ENCODE results near the gene TNFRSF14.

Gene TNFRSF14

DNA sequence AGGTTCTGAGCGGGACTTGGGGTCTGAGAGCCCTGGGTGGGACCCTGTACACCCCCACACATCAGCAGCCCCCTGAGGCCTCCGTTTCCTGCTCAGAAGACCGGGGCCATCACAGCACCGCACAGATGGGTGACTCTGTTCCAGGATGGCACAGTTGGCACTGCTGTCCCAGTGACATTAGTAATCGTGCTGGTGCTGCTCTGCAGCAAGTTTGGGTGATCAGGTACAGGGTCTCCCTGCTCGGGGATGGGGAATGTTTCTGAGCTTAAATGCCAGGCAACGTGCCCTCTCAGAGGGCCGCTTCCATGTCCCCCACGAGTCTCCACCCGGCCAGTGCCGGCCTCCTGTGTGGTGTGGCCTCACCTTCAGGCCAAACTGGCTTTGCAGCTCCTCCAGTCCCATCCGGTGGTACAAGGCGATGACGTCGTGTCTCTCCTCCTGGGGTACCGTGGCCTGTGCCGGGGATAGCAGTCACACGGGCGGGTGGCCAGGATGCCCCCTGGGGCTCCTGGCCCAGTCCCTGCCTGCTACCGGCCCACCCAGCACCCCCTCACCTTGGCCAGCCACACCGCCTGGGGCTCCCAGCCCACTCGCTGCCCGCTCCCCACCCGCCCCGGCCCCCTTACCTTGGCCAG, 47.5 kb downstream of the TNFRSF14 start:
- H3K27ac ChIP-seq (ENCODE audit: low read depth, low read length), result no peak overlapping the region
- H3K27me3 ChIP-seq (ENCODE audit: control insufficient read depth, insufficient read depth, low read length), result no peaks in the 10 kb centered on the region

GRCh38 chr1:2604156-2604843, 48.1 kb downstream of the TNFRSF14 start:
- no peak overlapping the region for H3K4me3 ChIP-seq (ENCODE audit: low read length)
- no peaks in the 10 kb centered on the region for H3K4me1 ChIP-seq (ENCODE audit: control insufficient read depth, insufficient read depth, low read length)
- no peak overlapping the region for H3K9ac ChIP-seq (ENCODE audit: low read length)
- no peaks in the 10 kb centered on the region for H3K27me3 ChIP-seq (ENCODE audit: control insufficient read depth, insufficient read depth, low read length)
- no peak overlapping the region for H3K27ac ChIP-seq (ENCODE audit: low read depth, low read length)
- no peaks in the 10 kb centered on the region for H3K36me3 ChIP-seq (ENCODE audit: control insufficient read depth, insufficient read depth, low read length)

More for the DNA sequence above, 47.5 kb downstream of the TNFRSF14 start:
- Histone ChIP-seq H3K9ac (ENCODE audit: low read length) (no peak overlapping the region), H3K4me3 (ENCODE audit: low read length) (no peak overlapping the region), H3K36me3 (ENCODE audit: control insufficient read depth, insufficient read depth, low read length) (no peaks in the 10 kb centered on the region), H3K4me1 (ENCODE audit: control insufficient read depth, insufficient read depth, low read length) (no peaks in the 10 kb centered on the region)

DNA sequence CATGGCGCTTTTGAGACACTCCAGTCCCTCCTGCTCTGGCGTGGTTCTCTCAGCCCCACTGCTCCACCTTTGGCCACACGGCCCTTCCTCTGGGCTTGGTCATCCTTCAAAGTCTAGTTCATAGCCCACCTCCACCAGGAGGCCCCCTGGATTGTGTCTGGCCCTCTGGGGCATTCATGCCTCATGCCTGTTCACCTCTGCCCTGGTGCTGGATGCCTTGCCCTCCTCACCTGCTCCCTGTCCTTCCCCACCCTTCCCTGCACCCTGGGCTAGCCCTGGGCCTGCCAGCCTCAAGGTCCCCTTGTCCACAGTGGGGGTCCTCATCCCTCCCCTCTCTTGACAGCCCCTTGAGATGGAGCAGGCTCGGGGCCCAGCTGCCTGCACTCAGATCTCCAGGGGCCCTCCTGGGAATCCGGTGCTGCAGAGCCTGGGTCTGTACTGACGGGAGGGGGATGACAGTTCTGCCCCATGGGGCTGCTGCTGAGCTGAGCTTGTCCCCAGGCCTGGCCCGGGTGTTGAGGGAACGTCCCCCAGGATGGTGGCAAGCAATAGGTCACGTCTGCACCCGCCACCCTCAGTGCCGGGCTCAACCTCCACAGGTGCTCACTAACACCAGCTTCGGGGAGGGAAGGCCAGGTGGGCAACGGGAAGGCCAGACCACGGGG, 48.8 kb downstream of the TNFRSF14 start:
- no peak overlapping the region for H3K9ac ChIP-seq (ENCODE audit: low read length)
- H3K27me3 ChIP-seq (ENCODE audit: control insufficient read depth, insufficient read depth, low read length), result no peaks in the 10 kb centered on the region
- H3K27ac ChIP-seq (ENCODE audit: low read depth, low read length), result no peak overlapping the region
- H3K4me1 ChIP-seq (ENCODE audit: control insufficient read depth, insufficient read depth, low read length), result no peaks in the 10 kb centered on the region
- no peak overlapping the region for H3K4me3 ChIP-seq (ENCODE audit: low read length)
- H3K36me3 ChIP-seq (ENCODE audit: control insufficient read depth, insufficient read depth, low read length), result no peaks in the 10 kb centered on the region

DNA sequence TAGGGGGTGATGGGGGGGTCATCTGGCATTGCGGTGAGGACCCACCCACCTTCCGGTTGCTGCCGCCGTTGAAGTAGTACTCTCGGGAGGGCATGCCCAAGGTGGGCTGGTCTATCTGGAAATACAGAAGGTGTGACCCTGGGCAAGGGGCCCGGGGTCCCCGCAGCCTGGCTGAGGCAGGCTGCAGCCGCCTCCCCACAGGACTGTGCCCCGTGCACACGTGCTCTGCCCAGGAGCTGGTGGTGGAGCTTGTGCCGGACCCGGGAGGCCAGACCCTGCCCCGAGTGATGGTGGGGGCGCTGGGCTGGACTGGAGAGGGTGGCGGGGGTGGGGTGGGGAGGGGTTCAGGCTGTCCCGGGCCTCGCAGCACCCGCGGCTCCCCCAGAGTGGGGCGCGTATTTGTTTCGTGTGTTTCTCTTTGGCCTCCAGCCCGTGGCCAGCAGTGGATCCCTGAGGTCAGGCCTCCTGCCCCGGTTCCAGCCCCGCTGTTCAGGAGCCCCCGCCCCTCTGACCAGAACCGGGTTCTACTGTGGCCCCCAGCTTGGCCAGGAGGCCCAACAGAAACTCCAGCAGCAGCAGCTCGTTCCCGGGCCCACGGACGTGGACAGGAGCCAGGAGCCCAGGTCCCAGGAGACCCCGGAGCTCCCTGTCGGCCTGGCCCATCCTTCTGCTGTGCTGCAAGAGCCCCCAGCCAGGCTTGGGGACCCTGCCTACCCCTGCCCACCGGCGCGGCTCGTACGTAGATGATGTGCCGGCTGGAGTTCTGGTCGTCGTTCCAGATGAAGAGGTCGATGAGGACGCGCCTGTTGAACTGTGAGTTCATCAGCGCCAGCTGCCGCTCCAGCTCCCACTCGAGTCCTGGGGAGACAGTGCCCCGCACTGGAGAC, 49.6 kb downstream of the TNFRSF14 start:
- no peak overlapping the region for H3K27ac ChIP-seq (ENCODE audit: low read depth, low read length)
- no peaks in the 10 kb centered on the region for H3K27me3 ChIP-seq (ENCODE audit: control insufficient read depth, insufficient read depth, low read length)
- no peak overlapping the region for H3K9ac ChIP-seq (ENCODE audit: low read length)
- no peak overlapping the region for H3K4me3 ChIP-seq (ENCODE audit: low read length)
- no peaks in the 10 kb centered on the region for H3K4me1 ChIP-seq (ENCODE audit: control insufficient read depth, insufficient read depth, low read length)
- H3K36me3 ChIP-seq (ENCODE audit: control insufficient read depth, insufficient read depth, low read length), result no peaks in the 10 kb centered on the region

DNA sequence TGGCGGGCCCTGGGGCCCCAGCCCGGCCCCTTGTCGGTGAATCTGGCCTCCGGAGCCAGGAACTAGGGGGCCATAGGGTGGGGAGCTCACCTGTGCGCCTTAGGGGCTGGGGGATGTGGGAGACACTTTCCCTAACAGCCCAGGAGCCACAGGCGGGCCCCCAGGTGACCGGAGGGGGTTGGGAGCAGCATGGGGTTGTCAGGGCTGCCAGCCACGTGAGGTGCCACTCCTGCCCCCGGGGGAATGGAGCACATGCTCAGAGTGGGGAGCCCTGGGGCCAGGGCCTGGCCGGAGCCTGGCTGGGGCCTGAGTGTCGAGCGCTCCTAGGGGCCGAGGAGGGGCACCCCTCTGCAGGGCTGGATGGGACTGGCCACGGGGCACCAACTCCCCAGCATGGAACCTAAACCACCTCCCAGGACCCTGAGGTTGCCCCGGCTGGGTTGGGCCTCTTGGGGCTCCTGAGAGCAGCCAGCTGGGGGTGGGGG, 50.3 kb downstream of the TNFRSF14 start:
- H3K27me3 ChIP-seq (ENCODE audit: control insufficient read depth, insufficient read depth, low read length), result peaks cover under 1% of the 10 kb centered on the region
- no peak overlapping the region for H3K27ac ChIP-seq (ENCODE audit: low read depth, low read length)
- no peaks in the 10 kb centered on the region for H3K36me3 ChIP-seq (ENCODE audit: control insufficient read depth, insufficient read depth, low read length)
- H3K4me3 ChIP-seq (ENCODE audit: low read length), result no peak overlapping the region
- H3K4me1 ChIP-seq (ENCODE audit: control insufficient read depth, insufficient read depth, low read length), result no peaks in the 10 kb centered on the region
- H3K9ac ChIP-seq (ENCODE audit: low read length), result no peak overlapping the region

DNA sequence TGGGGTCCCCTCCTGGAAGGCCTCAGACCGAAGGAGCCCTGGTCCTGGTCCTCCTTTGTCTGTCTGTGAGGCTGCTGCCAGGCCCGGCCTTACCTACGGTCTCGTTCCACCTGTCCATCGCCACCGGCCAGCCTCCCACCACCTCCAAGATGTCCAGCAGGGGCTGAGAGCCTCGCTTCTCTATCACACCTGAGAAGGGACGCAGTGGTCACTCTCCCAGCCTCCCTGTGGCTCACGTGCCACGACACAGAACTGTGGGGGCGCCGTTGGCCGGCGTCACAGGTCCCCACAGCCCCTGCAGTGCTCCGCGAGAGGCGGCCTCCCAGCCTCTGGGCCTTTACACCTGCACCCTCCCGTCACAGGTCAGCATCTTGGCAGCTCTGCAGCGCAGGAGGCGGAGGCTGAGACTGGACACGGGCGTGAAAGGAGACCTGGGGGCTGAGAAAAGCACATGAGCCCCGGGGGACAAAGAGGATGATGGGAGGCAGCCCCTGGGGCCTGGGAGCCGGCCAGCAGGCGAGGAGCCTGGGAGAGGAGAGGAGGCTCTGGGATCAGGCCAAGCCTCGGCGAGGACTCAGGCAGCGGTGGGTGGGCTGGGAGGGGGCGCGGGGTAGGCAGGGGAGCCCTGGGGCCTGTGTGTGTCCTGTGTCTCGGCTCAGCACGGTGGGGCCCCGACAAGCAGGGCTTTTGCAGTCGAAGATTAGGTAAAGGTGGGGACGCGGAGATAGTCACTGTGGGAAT, 50.9 kb downstream of the TNFRSF14 start:
- no peak overlapping the region for H3K4me3 ChIP-seq (ENCODE audit: low read length)
- no peaks in the 10 kb centered on the region for H3K36me3 ChIP-seq (ENCODE audit: control insufficient read depth, insufficient read depth, low read length)
- no peak overlapping the region for H3K27ac ChIP-seq (ENCODE audit: low read depth, low read length)
- no peaks in the 10 kb centered on the region for H3K4me1 ChIP-seq (ENCODE audit: control insufficient read depth, insufficient read depth, low read length)
- H3K27me3 ChIP-seq (ENCODE audit: control insufficient read depth, insufficient read depth, low read length), result peaks cover 5% of the 10 kb centered on the region
- no peak overlapping the region for H3K9ac ChIP-seq (ENCODE audit: low read length)

DNA sequence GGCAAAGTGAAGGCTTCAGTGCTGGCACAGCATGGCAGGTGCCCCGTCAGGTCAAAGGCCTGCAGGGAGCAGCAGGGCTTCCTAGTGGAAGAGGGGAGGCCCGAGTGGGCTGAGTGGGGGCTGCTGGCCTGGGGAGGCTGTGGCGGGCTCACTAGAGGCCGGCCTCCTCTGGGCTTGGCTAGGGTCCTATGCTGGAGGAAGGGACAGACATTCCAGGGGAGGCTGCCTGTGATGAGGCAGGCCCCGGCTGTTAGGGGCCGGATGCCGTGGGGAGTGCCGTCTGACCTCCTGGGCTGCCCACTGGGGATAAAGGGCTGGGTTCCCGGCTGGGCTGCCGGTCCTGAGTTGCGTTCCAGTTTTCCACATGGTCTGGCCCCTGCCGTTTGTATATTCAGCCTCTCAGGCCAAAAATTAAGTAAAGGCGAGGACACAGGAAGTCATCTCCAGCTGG, 51.5 kb downstream of the TNFRSF14 start:
- Histone ChIP-seq H3K4me3 (ENCODE audit: low read length) (no peak overlapping the region), H3K36me3 (ENCODE audit: control insufficient read depth, insufficient read depth, low read length) (no peaks in the 10 kb centered on the region), H3K4me1 (ENCODE audit: control insufficient read depth, insufficient read depth, low read length) (no peaks in the 10 kb centered on the region), H3K9ac (ENCODE audit: low read length) (no peak overlapping the region), H3K27ac (ENCODE audit: low read depth, low read length) (no peak overlapping the region), H3K27me3 (ENCODE audit: control insufficient read depth, insufficient read depth, low read length) (peaks cover 6% of the 10 kb centered on the region)

- H3K4me1 ChIP-seq (ENCODE audit: control insufficient read depth, insufficient read depth, low read length), result no peaks in the 10 kb centered on the region
- H3K27ac ChIP-seq (ENCODE audit: low read depth, low read length), result no peak overlapping the region
- H3K36me3 ChIP-seq (ENCODE audit: control insufficient read depth, insufficient read depth, low read length), result no peaks in the 10 kb centered on the region
- no peak overlapping the region for H3K4me3 ChIP-seq (ENCODE audit: low read length)
- H3K9ac ChIP-seq (ENCODE audit: low read length), result no peak overlapping the region
- peaks cover 6% of the 10 kb centered on the region for H3K27me3 ChIP-seq (ENCODE audit: control insufficient read depth, insufficient read depth, low read length)
Observed at GRCh38 chr1:2609319-2610035, 53.3 kb downstream of the TNFRSF14 start.

GRCh38 chr1:2610036-2610959, 54.1 kb downstream of the TNFRSF14 start:
- Histone ChIP-seq H3K4me3 (ENCODE audit: low read length) (no peak overlapping the region), H3K4me1 (ENCODE audit: control insufficient read depth, insufficient read depth, low read length) (no peaks in the 10 kb centered on the region), H3K9ac (ENCODE audit: low read length) (no peak overlapping the region), H3K36me3 (ENCODE audit: control insufficient read depth, insufficient read depth, low read length) (no peaks in the 10 kb centered on the region), H3K27me3 (ENCODE audit: control insufficient read depth, insufficient read depth, low read length) (peaks cover 6% of the 10 kb centered on the region), H3K27ac (ENCODE audit: low read depth, low read length) (no peak overlapping the region)

DNA sequence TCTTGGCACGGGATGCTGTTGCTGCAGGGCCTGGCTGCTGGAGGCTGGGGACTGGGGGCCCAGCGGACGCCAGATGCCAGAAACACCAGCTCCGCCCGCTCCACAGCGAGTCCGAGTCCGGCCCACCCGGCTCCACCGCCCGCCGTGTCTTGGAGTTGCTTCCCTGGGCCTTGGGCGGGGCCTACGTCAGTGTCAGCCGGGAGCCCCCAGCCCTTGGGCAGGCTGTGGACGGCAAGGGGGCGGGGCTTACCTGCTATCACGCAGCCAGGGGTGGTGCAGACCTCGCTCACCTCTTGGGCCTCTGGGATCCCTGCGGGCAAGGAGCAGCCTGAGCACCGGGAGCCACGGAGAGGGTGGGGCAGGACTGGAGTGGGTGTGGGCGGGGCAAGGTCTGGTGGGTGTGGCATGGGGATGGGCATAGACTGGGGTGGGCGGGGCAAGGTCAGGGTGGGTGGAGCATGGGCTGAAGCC, 54.9 kb downstream of the TNFRSF14 start:
- H3K4me1 ChIP-seq (ENCODE audit: control insufficient read depth, insufficient read depth, low read length), result no peaks in the 10 kb centered on the region
- H3K27me3 ChIP-seq (ENCODE audit: control insufficient read depth, insufficient read depth, low read length), result peaks cover 6% of the 10 kb centered on the region
- H3K36me3 ChIP-seq (ENCODE audit: control insufficient read depth, insufficient read depth, low read length), result no peaks in the 10 kb centered on the region
- H3K4me3 ChIP-seq (ENCODE audit: low read length), result no peak overlapping the region
- no peak overlapping the region for H3K27ac ChIP-seq (ENCODE audit: low read depth, low read length)
- no peak overlapping the region for H3K9ac ChIP-seq (ENCODE audit: low read length)
